Stimulated activated CD8-positive, alpha-beta memory T cell treated with anti-CD3 and anti-CD28 coated beads, Interleukin-4, amount 100 ng/mL, for 48 hours (primary cell): ENCODE data around the gene IFT122.
"Not testable (repeated sequence)": the region's sequence is repeated elsewhere in the genome, so short reads cannot be mapped to it uniquely, and the experiment has no call there.

Experiments
- DNase-seq: peaks from one replicate; pipeline ENCODE4 v3.0.0-alpha.2; 2020

The IFT122 gene

GRCh38 chr3:129524081-129524480, 84.1 kb downstream of the IFT122 start:
- DNase-seq: no peak

- no peak for DNase-seq
Measured at GRCh38 chr3:129525341-129525968, 85.4 kb downstream of the IFT122 start.

GRCh38 chr3:129526121-129526900, 86.3 kb downstream of the IFT122 start:
- DNase-seq: no peak

- no peak for DNase-seq
Measured at GRCh38 chr3:129527262-129527661, 87.2 kb downstream of the IFT122 start.

GRCh38 chr3:129528589-129529100, 88.6 kb downstream of the IFT122 start, which contains the start of gene RHO:
TSS of gene RHO (plus strand) at chr3:129528639. CDS start at chr3:129528734, 95 bp downstream.
- no peak for DNase-seq

GRCh38 chr3:129529436-129530210, 89.6 kb downstream of the IFT122 start:
- DNase-seq: no peak

GRCh38 chr3:129530251-129530791, 90.3 kb downstream of the IFT122 start:
- DNase-seq: no peak

- DNase-seq: no peak
Measured at GRCh38 chr3:129530821-129531220, 90.8 kb downstream of the IFT122 start.

- DNase-seq: no peak
Measured at GRCh38 chr3:129531699-129532098, 91.7 kb downstream of the IFT122 start.

GRCh38 chr3:129532261-129532660, 92.2 kb downstream of the IFT122 start:
- DNase-seq: no peak

GRCh38 chr3:129533406-129533805, 93.4 kb downstream of the IFT122 start:
- no peak for DNase-seq

- no peak for DNase-seq
Measured at GRCh38 chr3:129534428-129535027, 94.5 kb downstream of the IFT122 start.

- DNase-seq: no peak
Measured at GRCh38 chr3:129535075-129535474, 95.1 kb downstream of the IFT122 start.

- no peak for DNase-seq
Measured at GRCh38 chr3:129536374-129536667, 96.3 kb downstream of the IFT122 start.

GRCh38 chr3:129536804-129537203, 96.8 kb downstream of the IFT122 start:
- no peak for DNase-seq

GRCh38 chr3:129539206-129539605, 99.2 kb downstream of the IFT122 start:
- DNase-seq: no peak

GRCh38 chr3:129540776-129541516, 100.9 kb downstream of the IFT122 start:
- no peak for DNase-seq

GRCh38 chr3:129542747-129543146, 102.7 kb downstream of the IFT122 start:
- DNase-seq: no peak

- DNase-seq: no peak
Measured at GRCh38 chr3:129543156-129543790, 103.2 kb downstream of the IFT122 start, which contains the start of gene H1-8. TSS of gene H1-8 (plus strand) at chr3:129543175. CDS start at chr3:129543219, 44 bp downstream.

- no peak for DNase-seq
Measured at GRCh38 chr3:129543999-129544398, 104.0 kb downstream of the IFT122 start.

GRCh38 chr3:129545951-129546350, 105.9 kb downstream of the IFT122 start:
- DNase-seq: not testable (repeated sequence)
